ENCODE data around the gene AGPAT1.

GRCh38 chr6:32154514-32155161 lies 21.2 kb downstream of the AGPAT1 start:
- TF ChIP-seq CTCF (conservative IDR thresholded peaks at IDR 0.05; ENCODE audit: low read depth, low read length), result peak; percentile 55
- TF ChIP-seq EZH2 (IDR thresholded peaks at IDR 0.05; ENCODE audit: borderline replicate concordance, low read depth, low read length, poor library complexity, severe bottlenecking), result no peak
